NCI-H2196 treated with DMSO at 0.1 percent for 48 hours (cell line): ENCODE measurements around the gene ZKSCAN5.
"Not testable (repeated sequence)": the region's sequence is repeated elsewhere in the genome, so short reads cannot be mapped to it uniquely, and the experiment has no call there.

Experiments
- DNase-seq: peaks from one replicate; lab custom pipeline; 2025; ENCODE audit not compliant: unreplicated experiment; lab: John Stamatoyannopoulos, UW

Gene ZKSCAN5

GRCh38 chr7:99580778-99581332 is 76.4 kb downstream of the ZKSCAN5 start:
- DNase-seq = not testable (repeated sequence)
